Measurements from ENCODE around the gene NFATC1. TPM values are rescaled to one million over a fixed set of nuclear protein-coding genes. Genes with fewer than 3 reads are reported as not detected.

The NFATC1 gene
- total RNA-seq, 2 experiments from 2014 or later, result 97.2 to 98.3 TPM

GRCh38 chr18:79495591-79496071 is 99.9 kb downstream of the NFATC1 start:
- ATAC-seq, result no peak
- intact Hi-C loops (cut with micrococcal nuclease), result no loop called here
- peaks cover 23% of the 10 kb centered on the region for H3K9me3 Mint-ChIP-seq
- H3K27ac Mint-ChIP-seq, result no peak overlapping the region
- H3K27me3 Mint-ChIP-seq, result no peaks in the 10 kb centered on the region
- ChIA-PET CTCF (interaction anchor here (1.0 kb wide), 1 partner anchor 116 kb away, joined by 3 read pairs; no protein-coding TSS in a partner anchor), POLR2A (no interaction called here)
- DNase-seq, result peak; percentile 1
- no peak overlapping the region for H3K4me3 Mint-ChIP-seq
- TF ChIP-seq, protein P1, sequence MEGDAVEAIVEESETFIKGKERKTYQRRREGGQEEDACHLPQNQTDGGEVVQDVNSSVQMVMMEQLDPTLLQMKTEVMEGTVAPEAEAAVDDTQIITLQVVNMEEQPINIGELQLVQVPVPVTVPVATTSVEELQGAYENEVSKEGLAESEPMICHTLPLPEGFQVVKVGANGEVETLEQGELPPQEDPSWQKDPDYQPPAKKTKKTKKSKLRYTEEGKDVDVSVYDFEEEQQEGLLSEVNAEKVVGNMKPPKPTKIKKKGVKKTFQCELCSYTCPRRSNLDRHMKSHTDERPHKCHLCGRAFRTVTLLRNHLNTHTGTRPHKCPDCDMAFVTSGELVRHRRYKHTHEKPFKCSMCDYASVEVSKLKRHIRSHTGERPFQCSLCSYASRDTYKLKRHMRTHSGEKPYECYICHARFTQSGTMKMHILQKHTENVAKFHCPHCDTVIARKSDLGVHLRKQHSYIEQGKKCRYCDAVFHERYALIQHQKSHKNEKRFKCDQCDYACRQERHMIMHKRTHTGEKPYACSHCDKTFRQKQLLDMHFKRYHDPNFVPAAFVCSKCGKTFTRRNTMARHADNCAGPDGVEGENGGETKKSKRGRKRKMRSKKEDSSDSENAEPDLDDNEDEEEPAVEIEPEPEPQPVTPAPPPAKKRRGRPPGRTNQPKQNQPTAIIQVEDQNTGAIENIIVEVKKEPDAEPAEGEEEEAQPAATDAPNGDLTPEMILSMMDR (IDR thresholded peaks at IDR 0.05), result no peak
- peaks cover 70% of the 10 kb centered on the region for H3K36me3 Mint-ChIP-seq (ENCODE audit: low read depth)
- peaks cover 27% of the 10 kb centered on the region for H3K4me1 Mint-ChIP-seq (ENCODE audit: low read depth)

GRCh38 chr18:79496237-79496977 is 100.7 kb downstream of the NFATC1 start:
- H3K4me3 Mint-ChIP-seq, result no peak overlapping the region
- DNase-seq (peak; percentile 1), ATAC-seq (no peak)
- ChIA-PET POLR2A (no interaction called here), CTCF (no interaction called here)
- intact Hi-C loops (cut with micrococcal nuclease), result no loop called here
- H3K9me3 Mint-ChIP-seq, result peaks cover 23% of the 10 kb centered on the region
- H3K27ac Mint-ChIP-seq, result peak overlapping the region; percentile 36
- peaks cover 68% of the 10 kb centered on the region for H3K36me3 Mint-ChIP-seq (ENCODE audit: low read depth)
- TF ChIP-seq, protein P1 (IDR thresholded peaks at IDR 0.05), result no peak
- peaks cover 23% of the 10 kb centered on the region for H3K4me1 Mint-ChIP-seq (ENCODE audit: low read depth)
- no peaks in the 10 kb centered on the region for H3K27me3 Mint-ChIP-seq

DNA sequence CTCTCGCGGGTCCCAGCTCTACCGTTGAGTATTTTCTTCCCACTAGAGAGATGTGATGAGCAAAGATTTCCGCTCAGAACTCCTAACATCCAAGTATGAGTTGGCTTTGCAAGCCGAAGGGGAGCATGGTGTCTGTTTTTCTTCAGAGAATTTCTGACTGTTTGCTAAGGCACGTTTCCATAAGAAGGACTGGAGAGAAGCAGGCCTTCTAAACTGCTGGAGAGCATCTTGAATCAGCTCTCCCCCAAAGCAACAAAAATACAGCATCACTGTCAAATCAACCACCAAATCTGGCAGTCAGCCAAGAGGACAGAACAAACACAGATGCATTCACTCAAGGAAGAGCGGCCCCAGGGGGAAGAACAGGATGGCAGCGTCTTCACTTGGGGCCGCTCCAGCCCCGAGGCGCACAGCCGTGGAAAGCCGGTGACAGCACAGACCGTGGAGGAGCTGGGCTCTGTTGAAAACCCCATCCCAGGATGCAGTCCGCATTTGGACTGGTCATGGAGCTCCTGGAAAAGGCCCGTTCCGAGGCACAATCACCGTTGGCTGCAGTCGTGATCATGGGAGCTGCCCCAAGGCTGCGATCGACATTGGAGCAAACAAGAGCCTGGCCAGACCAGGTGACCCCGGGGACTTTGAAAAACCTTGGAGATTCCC is 101.4 kb downstream of the NFATC1 start:
- peaks cover 64% of the 10 kb centered on the region for H3K36me3 Mint-ChIP-seq (ENCODE audit: low read depth)
- DNase-seq, result peak; percentile 1
- no peak overlapping the region for H3K4me3 Mint-ChIP-seq
- H3K27ac Mint-ChIP-seq, result no peak overlapping the region
- H3K4me1 Mint-ChIP-seq (ENCODE audit: low read depth), result peaks cover 20% of the 10 kb centered on the region
- intact Hi-C loops (cut with micrococcal nuclease), result no loop called here
- no peaks in the 10 kb centered on the region for H3K27me3 Mint-ChIP-seq
- no peak for ATAC-seq
- TF ChIP-seq, protein P1 (IDR thresholded peaks at IDR 0.05), result no peak
- ChIA-PET POLR2A (no interaction called here), CTCF (no interaction called here)
- peaks cover 23% of the 10 kb centered on the region for H3K9me3 Mint-ChIP-seq

- Mint-ChIP-seq H3K4me1 (ENCODE audit: low read depth) (peaks cover 23% of the 10 kb centered on the region), H3K36me3 (ENCODE audit: low read depth) (peaks cover 62% of the 10 kb centered on the region), H3K4me3 (no peak overlapping the region), H3K9me3 (peaks cover 23% of the 10 kb centered on the region), H3K27ac (no peak overlapping the region), H3K27me3 (no peaks in the 10 kb centered on the region)
- ChIA-PET POLR2A (no interaction called here), CTCF (no interaction called here)
- intact Hi-C loops (cut with micrococcal nuclease), result no loop called here
- TF ChIP-seq, protein P1 (IDR thresholded peaks at IDR 0.05), result no peak
- ATAC-seq, result no peak
- peak; percentile 0 for DNase-seq
Measured at GRCh38 chr18:79497638-79498081, 101.9 kb downstream of the NFATC1 start.

- peak; percentile 11 for DNase-seq
- Mint-ChIP-seq H3K4me3 (no peak overlapping the region), H3K9me3 (peaks cover 23% of the 10 kb centered on the region), H3K27me3 (no peaks in the 10 kb centered on the region), H3K4me1 (ENCODE audit: low read depth) (peaks cover 33% of the 10 kb centered on the region), H3K27ac (no peak overlapping the region), H3K36me3 (ENCODE audit: low read depth) (peaks cover 59% of the 10 kb centered on the region)
- no peak for ATAC-seq
- CTCF ChIA-PET, result interaction anchor here (0.8 kb wide), 1 partner anchor 32 kb away, joined by 3 read pairs; no protein-coding TSS in a partner anchor
- POLR2A ChIA-PET, result interaction anchor here (1.1 kb wide), 1 partner anchor 10 kb away, joined by 3 read pairs; no protein-coding TSS in a partner anchor
- intact Hi-C loops (cut with micrococcal nuclease), result no loop called here
- TF ChIP-seq, protein P1 (IDR thresholded peaks at IDR 0.05), result no peak
Measured at GRCh38 chr18:79498662-79499061, 102.9 kb downstream of the NFATC1 start.

Measured in activated CD8-positive, alpha-beta T cell treated with anti-CD3 and anti-CD28 coated beads for 36 hours (primary cell).